ENCODE data around the gene TBC1D10A.

- TF ChIP-seq RAD21 (IDR thresholded peaks at IDR 0.05; ENCODE audit: low read depth) (no peak), TAF1 (IDR thresholded peaks at IDR 0.05; ENCODE audit: low read depth) (no peak; the same call in 1 of the 2 replicates), EP300 (IDR thresholded peaks at IDR 0.05; ENCODE audit: borderline replicate concordance) (peak; percentile 92), CREB1 (IDR thresholded peaks at IDR 0.05; ENCODE audit: low read depth) (peak; percentile 31; the same call in 1 of the 2 replicates), NFIC (IDR thresholded peaks at IDR 0.05) (peak; percentile 73)
- TF ChIP-seq, protein P1, sequence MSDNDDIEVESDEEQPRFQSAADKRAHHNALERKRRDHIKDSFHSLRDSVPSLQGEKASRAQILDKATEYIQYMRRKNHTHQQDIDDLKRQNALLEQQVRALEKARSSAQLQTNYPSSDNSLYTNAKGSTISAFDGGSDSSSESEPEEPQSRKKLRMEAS (IDR thresholded peaks at IDR 0.05), result peak; percentile 91
Observed at GRCh38 chr22:30253205-30253852, 73.4 kb downstream of the TBC1D10A start.
